ENCODE results near the gene PTGR1.
"Not testable (repeated sequence)": the region's sequence is repeated elsewhere in the genome, so short reads cannot be mapped to it uniquely, and the experiment has no call there.

PTGR1 gene

DNA sequence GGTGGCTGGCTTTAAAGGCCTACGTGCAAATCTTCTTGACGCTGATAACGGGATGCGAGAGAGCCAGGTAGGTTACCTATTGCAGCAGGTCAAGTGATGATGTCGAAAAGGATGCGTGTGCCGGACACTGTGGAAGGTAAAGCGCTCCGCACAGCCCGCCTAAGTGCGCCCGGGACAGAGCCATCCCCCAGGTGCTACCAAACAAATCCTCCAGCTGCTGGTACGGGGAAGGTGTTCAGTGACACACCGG lies 31.4 kb upstream of the PTGR1 start:
- no peak for TF ChIP-seq CTCF (conservative IDR thresholded peaks at IDR 0.05; ENCODE audit: low read depth)
- ChIA-PET CTCF (interaction anchor here (1.7 kb wide), 1 partner anchor 9 kb away, joined by 4 read pairs; no protein-coding TSS in a partner anchor), POLR2A (ENCODE audit: low non-redundant PET) (interaction anchor here (0.5 to 1.4 kb wide), 3 partner anchors 32 to 282 kb away, joined by 3 to 8 read pairs (median 3); partner anchors contain the start of gene PTGR1)
- no peak for DNase-seq (ENCODE audit: low spot score)
- H3K27ac ChIP-seq, result peak overlapping the region; percentile 82

DNA sequence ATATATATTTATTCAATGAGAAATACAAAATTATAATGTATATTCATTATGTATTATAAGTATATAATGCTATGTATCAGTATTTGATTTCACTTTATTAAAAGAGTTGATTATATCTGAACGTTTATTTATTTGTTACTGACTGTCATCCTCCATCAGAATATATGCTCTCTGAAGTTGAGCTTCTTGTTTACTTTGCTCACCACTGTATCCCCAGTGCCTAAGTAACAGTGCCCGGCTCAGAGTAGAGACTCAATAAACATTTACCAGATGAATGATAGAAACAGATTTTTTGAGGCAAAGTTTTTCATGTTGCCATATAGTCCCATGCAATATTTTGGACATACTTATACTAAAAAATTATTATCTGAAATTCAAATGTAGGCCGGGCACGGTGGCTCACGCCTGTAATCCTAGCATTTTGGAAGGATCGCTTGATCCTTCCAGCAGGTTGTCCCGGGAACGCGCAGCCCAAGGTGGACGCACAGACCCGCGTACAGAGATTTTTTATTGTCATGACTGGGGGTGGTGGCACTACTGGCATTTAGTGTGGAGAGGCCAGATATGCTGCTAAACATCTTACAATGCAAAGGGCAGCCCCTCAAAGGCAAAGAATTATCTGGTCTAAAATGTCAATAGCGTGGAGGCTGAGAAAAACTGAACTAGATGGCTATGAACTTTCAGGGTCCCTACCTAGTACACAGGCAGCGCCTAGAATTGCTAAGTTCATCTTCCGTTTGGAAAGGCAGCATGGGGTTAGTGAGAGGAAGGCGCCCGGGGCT lies 30.9 kb upstream of the PTGR1 start:
- ChIA-PET CTCF (interaction anchor here (0.6 to 1.7 kb wide), 4 partner anchors 9 to 856 kb away, joined by 3 to 4 read pairs (median 4); no protein-coding TSS in a partner anchor), POLR2A (ENCODE audit: low non-redundant PET) (interaction anchor here (0.6 to 1.4 kb wide), 2 partner anchors 31 to 283 kb away, joined by 3 to 8 read pairs; partner anchors contain the start of gene PTGR1)
- DNase-seq (ENCODE audit: low spot score), result no peak
- H3K27ac ChIP-seq, result peak overlapping the region; percentile 82
- no peak for TF ChIP-seq CTCF (conservative IDR thresholded peaks at IDR 0.05; ENCODE audit: low read depth)

GRCh38 chr9:111628411-111628810 lies 29.0 kb upstream of the PTGR1 start:
- CTCF ChIA-PET, result no interaction called here
- POLR2A ChIA-PET (ENCODE audit: low non-redundant PET), result no interaction called here
- no peak for DNase-seq (ENCODE audit: low spot score)
- H3K27ac ChIP-seq, result no peak overlapping the region
- TF ChIP-seq CTCF (conservative IDR thresholded peaks at IDR 0.05; ENCODE audit: low read depth), result no peak

DNA sequence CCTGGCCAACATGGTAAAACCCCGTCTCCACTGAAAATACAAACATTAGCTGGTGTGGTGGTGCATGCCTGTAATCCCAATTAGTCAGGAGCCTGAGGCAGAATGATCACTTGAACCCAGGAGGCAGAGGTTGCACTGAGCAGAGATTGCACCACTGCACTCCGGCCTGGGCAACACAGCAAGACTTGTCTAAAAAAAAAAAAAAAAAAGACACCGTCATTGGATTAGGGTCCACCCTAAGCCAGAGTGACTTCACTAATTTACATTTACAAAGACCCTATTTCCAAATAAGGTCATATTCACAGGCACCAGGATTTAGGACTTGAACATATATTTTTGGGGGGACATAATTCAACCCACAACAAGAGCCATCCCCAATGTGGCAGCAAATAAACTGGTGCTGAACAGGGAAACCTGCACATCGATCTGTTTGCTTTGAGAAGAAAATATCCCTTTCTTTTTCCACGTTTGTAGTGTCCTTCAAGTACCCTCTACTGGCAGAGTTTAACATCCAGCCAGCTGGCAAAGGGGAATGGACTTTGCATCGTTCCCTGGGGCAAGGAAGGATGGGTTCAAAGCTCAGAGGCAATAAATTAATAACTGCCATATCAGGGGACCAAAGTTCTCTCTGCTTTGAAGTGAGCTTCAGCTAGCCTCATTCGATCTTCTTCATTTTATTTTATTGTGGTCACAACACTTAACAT lies 28.0 kb upstream of the PTGR1 start:
- POLR2A ChIA-PET (ENCODE audit: low non-redundant PET), result interaction anchor here (0.7 kb wide), 1 partner anchor 61 kb away, joined by 6 read pairs; no protein-coding TSS in a partner anchor
- DNase-seq (ENCODE audit: low spot score), result no peak

DNA sequence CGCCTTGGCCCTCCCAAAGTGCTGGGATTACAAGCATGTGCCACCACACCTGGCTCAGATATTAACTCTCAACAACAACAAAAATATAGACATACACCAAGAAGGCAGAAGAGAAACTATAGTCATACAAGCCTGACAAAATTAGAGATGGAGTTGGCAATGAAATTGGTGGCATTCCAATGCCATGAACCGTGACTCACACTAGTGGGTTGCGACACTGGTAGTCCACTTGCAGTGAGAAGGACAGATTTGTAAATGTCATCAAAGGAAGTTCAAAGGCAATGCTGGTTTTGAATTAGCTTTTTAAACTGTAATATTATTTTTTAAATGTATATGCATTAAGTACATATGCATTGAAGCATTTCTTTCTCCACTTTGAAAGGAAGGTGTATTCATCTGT lies 23.2 kb upstream of the PTGR1 start:
- DNase-seq (ENCODE audit: low spot score), result peak; percentile 68
- ChIA-PET CTCF (interaction anchor here (0.7 kb wide), 1 partner anchor 11 kb away, joined by 3 read pairs; no protein-coding TSS in a partner anchor), POLR2A (ENCODE audit: low non-redundant PET) (no interaction called here)
- TF ChIP-seq CTCF (conservative IDR thresholded peaks at IDR 0.05; ENCODE audit: low read depth), result no peak
- H3K27ac ChIP-seq, result peak overlapping the region; percentile 58

More for the DNA sequence above, 28.0 kb upstream of the PTGR1 start:
- H3K27ac ChIP-seq, result no peak overlapping the region
- TF ChIP-seq CTCF (conservative IDR thresholded peaks at IDR 0.05; ENCODE audit: low read depth), result no peak
- CTCF ChIA-PET, result no interaction called here

DNA sequence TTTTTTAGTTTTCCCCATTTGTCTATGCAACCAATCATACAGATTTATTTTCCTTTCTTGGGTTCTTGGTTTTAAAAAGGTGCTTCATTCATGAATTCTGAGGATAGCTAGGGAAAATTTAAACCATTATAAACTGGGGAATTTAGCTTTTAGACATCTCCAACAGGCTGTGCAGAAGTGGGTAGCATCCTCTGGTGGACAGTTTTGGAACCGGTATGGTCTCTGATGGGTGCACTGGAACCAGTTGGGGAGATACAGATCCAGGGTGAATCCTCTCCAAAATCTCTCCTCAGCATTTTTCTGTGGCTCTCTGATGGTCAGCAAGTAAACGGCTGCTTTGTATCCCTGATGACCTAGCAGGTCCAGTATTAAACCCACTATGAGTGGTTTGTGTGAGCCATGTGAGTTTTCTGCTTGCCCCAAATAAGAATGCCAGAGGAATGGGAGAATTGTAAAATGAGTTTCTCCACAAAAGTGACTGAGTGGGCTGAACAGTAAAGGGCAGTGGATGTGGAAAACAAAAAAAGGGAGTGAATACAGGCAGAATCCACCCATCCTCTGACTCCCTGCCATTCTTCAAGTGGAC lies 22.5 kb upstream of the PTGR1 start:
- H3K27ac ChIP-seq, result peak overlapping the region; percentile 58
- TF ChIP-seq CTCF (conservative IDR thresholded peaks at IDR 0.05; ENCODE audit: low read depth), result peak; percentile 78
- ChIA-PET CTCF (interaction anchor here (0.6 to 2.9 kb wide), 8 partner anchors 9 to 428 kb away, joined by 3 to 24 read pairs (median 4); partner anchors contain the start of gene DNAJC25), POLR2A (ENCODE audit: low non-redundant PET) (interaction anchor here (0.9 kb wide), 1 partner anchor 24 kb away, joined by 7 read pairs; no protein-coding TSS in a partner anchor)
- DNase-seq (ENCODE audit: low spot score), result peak; percentile 56

DNA sequence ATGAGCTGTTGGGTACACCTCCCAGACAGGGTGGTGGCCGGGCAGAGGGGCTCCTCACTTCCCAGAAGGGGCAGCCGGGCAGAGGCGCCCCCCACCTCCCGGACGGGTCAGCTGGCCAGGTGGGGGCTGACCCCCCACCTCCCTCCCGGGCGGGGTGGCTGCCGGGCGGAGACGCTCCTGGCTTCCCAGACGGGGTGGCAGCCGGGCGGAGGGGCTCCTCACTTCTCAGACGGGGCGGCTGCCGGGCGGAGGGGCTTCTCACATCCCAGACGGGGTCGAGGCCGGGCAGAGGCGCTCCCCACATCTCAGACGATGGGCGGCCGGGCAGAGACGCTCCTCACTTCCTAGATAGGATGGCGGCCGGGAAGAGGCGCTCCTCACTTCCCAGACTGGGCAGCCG lies 17.9 kb upstream of the PTGR1 start:
- DNase-seq (ENCODE audit: low spot score); H3K27ac ChIP-seq; POLR2A ChIA-PET (ENCODE audit: low non-redundant PET): not testable (repeated sequence)
- CTCF ChIA-PET, result interaction anchor here (1.6 kb wide), 1 partner anchor 19 kb away, joined by 12 read pairs; no protein-coding TSS in a partner anchor
